ENCODE data around the gene FARS2. TPM values are rescaled to one million over a fixed set of nuclear protein-coding genes. Genes with fewer than 3 reads are reported as not detected.

Gene FARS2
- total and polyA plus RNA-seq, 2 of the 13 experiments (the other 11 are each of a cell fraction or from before 2014, with no cell fraction given) = 15.4 to 26.0 TPM

DNA sequence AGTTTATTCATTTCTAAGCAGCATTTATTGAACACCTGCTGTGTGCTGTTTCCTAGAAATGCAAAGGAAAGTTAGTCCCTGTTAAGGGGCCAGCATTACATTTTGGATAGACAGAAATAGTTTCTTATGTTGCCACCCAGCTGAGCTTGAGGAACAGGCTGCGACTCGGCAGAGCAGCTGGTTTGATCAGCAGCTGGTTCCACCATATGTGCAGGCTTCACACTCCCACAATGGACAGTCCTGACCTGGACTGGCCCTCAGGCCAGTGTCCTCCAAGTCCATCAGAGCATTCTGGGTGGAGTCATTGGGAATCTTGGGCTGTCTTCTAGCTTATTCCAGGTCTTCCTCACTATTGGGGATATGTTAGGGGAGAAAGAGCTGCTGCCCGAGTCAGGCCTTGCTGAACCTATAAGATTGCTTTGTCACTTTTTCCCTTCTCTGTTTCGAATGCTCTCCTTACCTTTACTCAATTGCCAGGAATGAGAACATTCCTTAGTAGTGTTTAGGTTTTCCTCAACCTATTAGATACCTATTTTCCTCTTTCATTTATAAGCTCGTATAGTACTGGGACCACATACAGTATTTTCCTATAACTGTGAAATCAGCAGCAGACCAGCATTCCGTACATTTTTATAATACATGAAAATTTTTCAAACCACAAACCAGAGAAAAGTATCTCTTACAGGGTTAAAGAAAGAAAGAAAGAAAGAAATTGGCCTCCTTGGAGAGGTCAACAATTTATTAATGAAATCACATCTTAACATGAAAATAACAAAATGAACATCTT, 203.0 kb downstream of the FARS2 start:
- H3K4me1 ChIP-seq (ENCODE audit: insufficient read depth, low read length) = no peaks in the 10 kb centered on the region
- ATAC-seq = no peak
- ChIA-PET POLR2A (no interaction called here), CTCF (ENCODE audit: low intra/inter-chr PET ratio, low total read pairs) (no interaction called here)
- no peak for DNase-seq (ENCODE audit: low spot score)
- no peak overlapping the region for H3K4me3 ChIP-seq (replicated peaks in 1 of 3; ENCODE audit: insufficient read depth in 1 of 3, low read depth in 2 of 3, low read length in 3 of 3)
- 0 out of 5 replicates have a peak, but pooled peaks cover 0 to 1% of the 10 kb centered on the region in 2 experiments for H3K36me3 ChIP-seq (replicated peaks in 1 of 2; ENCODE audit: control insufficient read depth in 1 of 2, insufficient read depth in 2 of 2, low read length in 2 of 2)
- intact Hi-C loops (cut with micrococcal nuclease; ENCODE audit: unreplicated experiment) (no loop called here), in situ Hi-C loops (cut with HindIII; ENCODE audit: extremely low pct_ligation_motif_present, low pct_unique_long_range_greater_than_20kb) (no loop called here)
- H3K9me3 ChIP-seq (ENCODE audit: low read length) = no peaks in the 10 kb centered on the region
- H3K79me2 ChIP-seq (ENCODE audit: insufficient read depth, low read length) = no peaks in the 10 kb centered on the region
- no peak overlapping the region for H3K27ac ChIP-seq (ENCODE audit: extremely low read length, insufficient read depth, low read length)
- H4K20me1 ChIP-seq (ENCODE audit: insufficient read depth, low read length) = no peaks in the 10 kb centered on the region
- H3K9ac ChIP-seq (ENCODE audit: insufficient read depth, low read depth, low read length) = no peak overlapping the region
- TF ChIP-seq TFE3 (CRISPR knock-in tag; IDR thresholded peaks at IDR 0.05) (no peak), RFX1 (IDR thresholded peaks at IDR 0.05) (no peak), ZNF383 (CRISPR knock-in tag; IDR thresholded peaks at IDR 0.05; ENCODE audit: borderline replicate concordance) (no peak), ARHGAP35 (CRISPR knock-in tag; IDR thresholded peaks at IDR 0.05; ENCODE audit: borderline replicate concordance) (no peak), ZSCAN20 (CRISPR knock-in tag; IDR thresholded peaks at IDR 0.05; ENCODE audit: borderline replicate concordance) (no peak), CHD2 (IDR thresholded peaks at IDR 0.05; ENCODE audit: low read depth, low read length) (no peak), HMG20A (CRISPR knock-in tag; IDR thresholded peaks at IDR 0.05; ENCODE audit: borderline replicate concordance) (no peak), RELA (CRISPR knock-in tag; IDR thresholded peaks at IDR 0.05) (no peak)
- TF ChIP-seq, protein P1, sequence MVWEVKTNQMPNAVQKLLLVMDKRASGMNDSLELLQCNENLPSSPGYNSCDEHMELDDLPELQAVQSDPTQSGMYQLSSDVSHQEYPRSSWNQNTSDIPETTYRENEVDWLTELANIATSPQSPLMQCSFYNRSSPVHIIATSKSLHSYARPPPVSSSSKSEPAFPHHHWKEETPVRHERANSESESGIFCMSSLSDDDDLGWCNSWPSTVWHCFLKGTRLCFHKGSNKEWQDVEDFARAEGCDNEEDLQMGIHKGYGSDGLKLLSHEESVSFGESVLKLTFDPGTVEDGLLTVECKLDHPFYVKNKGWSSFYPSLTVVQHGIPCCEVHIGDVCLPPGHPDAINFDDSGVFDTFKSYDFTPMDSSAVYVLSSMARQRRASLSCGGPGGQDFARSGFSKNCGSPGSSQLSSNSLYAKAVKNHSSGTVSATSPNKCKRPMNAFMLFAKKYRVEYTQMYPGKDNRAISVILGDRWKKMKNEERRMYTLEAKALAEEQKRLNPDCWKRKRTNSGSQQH (CRISPR knock-in tag; IDR thresholded peaks at IDR 0.05; ENCODE audit: low read depth) = no peak
- no peak overlapping the region for H3K4me2 ChIP-seq (ENCODE audit: low read depth, low read length)
- no peak overlapping the region for H2AFZ ChIP-seq (ENCODE audit: low read length)
- 99% methylated on average over 6 of the region's 6 CpGs for WGBS (ENCODE audit: low lambda C conversion rate)
- no TSS peak for BruUV-seq (replicated peaks)
- no peaks in the 10 kb centered on the region for H3K27me3 ChIP-seq (ENCODE audit: control insufficient read depth in 1 of 2, insufficient read depth in 2 of 2, low read length in 2 of 2)
- FAIRE-seq = no peak

Data from HepG2 (cell line).